ENCODE data around the gene TNXB.

DNA sequence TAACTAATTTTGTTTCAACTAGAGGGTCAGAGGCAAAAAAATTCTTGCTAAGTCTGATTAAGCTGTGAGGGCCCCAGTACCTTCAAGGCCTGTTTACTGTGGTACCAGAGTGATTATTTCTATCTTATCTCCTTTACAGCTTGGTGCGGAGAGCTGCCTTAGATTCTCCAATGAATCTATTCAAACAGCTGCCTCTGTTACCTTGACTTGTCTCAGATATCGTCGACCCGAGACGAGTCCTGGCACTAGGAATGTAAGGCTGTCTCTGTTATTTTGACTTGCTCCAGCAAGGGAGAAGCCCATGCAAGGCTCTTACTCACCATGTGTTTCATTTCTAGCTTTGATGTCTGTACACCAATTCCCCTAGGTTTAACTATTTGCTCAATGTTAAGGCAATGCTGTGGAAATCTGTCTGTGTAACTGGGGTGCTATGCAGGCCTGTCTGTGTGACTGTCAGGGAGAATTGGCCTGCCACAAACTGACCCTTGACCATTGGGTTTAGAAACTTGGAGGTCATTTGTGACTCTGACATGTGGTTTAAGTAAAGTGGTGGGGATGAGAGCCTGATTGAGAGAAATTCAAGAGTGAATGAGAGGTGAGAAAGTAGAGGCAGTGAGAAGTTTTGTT is 31.4 kb upstream of the TNXB start:
- TF ChIP-seq, protein P1, sequence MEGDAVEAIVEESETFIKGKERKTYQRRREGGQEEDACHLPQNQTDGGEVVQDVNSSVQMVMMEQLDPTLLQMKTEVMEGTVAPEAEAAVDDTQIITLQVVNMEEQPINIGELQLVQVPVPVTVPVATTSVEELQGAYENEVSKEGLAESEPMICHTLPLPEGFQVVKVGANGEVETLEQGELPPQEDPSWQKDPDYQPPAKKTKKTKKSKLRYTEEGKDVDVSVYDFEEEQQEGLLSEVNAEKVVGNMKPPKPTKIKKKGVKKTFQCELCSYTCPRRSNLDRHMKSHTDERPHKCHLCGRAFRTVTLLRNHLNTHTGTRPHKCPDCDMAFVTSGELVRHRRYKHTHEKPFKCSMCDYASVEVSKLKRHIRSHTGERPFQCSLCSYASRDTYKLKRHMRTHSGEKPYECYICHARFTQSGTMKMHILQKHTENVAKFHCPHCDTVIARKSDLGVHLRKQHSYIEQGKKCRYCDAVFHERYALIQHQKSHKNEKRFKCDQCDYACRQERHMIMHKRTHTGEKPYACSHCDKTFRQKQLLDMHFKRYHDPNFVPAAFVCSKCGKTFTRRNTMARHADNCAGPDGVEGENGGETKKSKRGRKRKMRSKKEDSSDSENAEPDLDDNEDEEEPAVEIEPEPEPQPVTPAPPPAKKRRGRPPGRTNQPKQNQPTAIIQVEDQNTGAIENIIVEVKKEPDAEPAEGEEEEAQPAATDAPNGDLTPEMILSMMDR (IDR thresholded peaks at IDR 0.05), result no peak
- no peak for TF ChIP-seq POLR2A (IDR thresholded peaks at IDR 0.05)
